Kidney tubule cell (primary cell): Measurements from ENCODE around the gene EDEM3.
"Not testable (repeated sequence)": the region's sequence is repeated elsewhere in the genome, so short reads cannot be mapped to it uniquely, and the experiment has no call there.

Source experiments
- DNase-seq: peaks from one replicate; pipeline ENCODE4 v3.0.0-alpha.2; 2018; ENCODE audit warnings: low spot score

EDEM3 gene, protein sequence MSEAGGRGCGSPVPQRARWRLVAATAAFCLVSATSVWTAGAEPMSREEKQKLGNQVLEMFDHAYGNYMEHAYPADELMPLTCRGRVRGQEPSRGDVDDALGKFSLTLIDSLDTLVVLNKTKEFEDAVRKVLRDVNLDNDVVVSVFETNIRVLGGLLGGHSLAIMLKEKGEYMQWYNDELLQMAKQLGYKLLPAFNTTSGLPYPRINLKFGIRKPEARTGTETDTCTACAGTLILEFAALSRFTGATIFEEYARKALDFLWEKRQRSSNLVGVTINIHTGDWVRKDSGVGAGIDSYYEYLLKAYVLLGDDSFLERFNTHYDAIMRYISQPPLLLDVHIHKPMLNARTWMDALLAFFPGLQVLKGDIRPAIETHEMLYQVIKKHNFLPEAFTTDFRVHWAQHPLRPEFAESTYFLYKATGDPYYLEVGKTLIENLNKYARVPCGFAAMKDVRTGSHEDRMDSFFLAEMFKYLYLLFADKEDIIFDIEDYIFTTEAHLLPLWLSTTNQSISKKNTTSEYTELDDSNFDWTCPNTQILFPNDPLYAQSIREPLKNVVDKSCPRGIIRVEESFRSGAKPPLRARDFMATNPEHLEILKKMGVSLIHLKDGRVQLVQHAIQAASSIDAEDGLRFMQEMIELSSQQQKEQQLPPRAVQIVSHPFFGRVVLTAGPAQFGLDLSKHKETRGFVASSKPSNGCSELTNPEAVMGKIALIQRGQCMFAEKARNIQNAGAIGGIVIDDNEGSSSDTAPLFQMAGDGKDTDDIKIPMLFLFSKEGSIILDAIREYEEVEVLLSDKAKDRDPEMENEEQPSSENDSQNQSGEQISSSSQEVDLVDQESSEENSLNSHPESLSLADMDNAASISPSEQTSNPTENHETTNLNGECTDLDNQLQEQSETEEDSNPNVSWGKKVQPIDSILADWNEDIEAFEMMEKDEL

DNA sequence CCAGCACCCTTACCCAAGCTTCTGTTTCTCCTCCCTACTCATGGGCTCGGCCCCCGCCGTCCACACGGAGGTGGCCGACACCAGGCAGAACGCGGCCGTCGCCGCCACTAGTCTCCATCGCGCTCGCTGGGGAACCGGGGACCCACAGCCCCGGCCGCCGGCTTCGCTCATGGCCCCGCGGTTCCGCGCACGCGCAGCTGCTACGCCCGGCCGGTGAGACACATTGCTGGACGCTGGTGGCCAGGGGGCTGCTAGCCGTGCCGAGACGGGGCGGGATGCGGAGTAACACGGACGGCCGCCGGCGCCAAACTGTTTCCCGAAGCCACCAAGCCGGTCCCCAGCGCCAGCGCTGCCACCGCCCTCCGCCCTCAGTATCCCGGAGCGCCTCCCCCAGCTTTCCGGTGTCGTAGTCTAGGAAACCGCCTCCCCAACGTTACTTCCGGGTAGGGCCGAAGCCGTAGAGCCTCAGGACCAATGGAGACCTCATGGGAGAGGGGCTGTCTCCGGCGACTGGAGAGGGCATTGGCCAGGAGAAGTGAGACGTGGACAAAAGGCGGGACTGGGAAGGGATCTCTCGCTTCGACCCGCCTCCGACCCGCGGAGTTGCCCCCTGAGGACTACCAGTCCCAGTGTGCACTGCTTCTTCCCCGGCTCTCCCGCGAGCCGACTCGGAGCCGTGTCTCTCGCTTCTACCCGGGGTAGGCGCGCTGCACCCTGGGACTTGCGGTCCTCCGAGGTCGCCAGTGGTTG lies at the start of gene EDEM3:
TSS of gene EDEM3 (minus strand) at position 383 of the 750 bp plus-strand sequence. CDS start at position 171, 212 bp downstream.
- peak; percentile 100 for DNase-seq

DNA sequence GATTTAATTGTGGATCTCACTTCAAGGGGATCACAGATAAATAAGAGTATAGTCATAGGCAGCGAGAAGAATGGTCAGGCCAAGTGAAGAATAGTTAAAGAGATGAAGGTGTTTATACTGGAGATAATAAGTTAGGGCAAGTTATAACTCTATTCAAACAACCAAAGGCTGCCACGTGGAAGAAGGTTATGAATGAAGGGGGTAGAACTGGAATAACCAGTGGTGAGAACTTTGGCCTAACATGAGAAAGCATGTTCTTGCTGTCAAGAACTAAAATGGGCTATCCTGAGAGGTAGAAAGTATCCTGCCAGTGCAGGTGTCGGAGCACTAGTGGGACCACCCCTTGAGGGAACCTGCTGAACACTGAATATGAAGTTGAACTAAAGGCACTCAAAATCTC lies 49.6 kb upstream of the EDEM3 start:
- no peak for DNase-seq

DNA sequence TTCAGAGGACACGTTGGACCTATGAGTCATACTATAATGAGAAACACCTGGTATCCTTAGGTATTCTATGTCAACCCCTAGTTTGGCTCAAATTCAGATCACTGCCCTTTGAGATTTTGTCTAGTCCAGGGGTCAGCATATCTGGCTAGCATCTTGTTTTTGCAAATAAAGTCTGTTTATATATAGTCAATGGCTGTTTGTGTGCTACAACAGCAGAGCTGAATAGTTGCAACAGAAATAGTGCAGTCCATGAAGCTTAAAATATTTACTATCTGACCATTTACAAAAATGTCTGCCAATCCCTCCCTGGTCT lies 48.5 kb upstream of the EDEM3 start:
- no peak for DNase-seq

DNA sequence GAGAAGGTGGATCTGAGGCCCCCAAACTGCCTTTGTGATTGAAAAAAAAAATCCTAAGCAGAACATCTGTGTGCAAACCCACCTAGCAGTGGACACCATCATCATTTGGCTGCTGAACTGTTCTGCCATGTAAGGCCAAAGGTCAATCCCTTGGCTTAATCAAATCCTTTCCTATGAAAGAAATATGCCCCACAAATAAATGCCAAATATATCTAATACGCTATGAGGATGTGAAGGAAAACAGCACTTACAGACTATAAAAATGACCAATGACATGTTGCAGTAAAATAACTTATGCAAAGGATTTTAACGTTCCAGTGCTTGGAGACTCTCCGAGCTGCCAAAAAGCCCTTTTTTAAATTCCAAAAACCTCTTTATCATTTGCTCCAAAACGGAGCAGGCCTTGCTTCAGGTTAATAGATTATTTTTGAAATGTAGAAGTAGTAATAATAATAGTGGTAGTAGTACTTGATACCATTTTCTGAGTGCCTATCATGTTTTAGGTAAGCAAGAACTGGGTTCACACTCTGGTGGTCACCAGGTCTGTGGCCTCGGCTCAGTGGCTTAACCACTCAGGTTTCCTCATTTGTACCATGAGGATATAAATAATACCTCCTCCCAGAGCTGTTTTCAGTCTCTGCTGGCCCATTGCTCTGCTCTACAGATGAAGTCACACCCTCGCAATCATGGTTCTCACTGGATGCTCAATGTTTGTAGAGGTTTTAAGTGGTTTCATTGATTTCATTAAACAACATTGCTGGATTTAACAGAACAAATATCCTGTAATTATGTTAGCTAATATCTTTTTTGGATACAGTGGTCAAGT lies 47.9 kb upstream of the EDEM3 start:
- DNase-seq = no peak

DNA sequence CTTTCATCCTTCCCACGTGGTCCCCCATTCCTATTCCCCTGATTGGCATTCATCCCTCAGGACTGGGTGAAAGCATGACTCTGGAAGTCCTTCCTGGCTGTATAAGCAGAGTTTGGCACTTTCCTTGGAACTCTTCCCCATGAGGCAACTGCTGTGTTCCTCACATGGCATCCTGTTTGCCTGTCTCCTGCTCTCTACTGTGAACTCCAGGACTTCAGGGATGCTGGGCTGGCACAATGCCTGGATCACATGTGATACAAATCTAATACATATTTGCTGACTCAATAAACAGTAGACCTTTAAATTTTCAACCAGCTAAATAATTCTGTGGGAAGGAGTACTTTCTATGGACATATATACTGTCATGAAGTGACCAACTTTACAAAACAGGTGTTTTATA lies 46.8 kb upstream of the EDEM3 start:
- DNase-seq = no peak

DNA sequence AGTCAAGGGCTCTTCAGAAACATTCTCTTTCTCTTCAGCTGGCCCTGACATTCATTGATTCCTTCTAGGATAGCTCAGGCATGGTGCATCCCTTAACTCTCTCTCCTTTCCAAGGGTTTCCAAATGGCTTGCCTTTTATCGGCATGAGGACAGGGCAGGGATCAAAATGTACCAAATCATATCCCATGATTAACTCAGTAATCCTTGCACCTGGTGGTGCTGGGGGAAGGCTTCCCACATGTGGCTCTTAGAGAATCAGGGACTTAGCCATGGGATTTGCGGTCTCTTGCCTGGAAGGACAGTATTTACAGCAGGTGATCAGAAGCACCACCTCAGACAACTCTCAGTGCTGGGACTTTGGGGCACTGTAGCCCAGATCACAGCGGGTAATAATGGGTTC lies 46.2 kb upstream of the EDEM3 start:
- no peak for DNase-seq

DNA sequence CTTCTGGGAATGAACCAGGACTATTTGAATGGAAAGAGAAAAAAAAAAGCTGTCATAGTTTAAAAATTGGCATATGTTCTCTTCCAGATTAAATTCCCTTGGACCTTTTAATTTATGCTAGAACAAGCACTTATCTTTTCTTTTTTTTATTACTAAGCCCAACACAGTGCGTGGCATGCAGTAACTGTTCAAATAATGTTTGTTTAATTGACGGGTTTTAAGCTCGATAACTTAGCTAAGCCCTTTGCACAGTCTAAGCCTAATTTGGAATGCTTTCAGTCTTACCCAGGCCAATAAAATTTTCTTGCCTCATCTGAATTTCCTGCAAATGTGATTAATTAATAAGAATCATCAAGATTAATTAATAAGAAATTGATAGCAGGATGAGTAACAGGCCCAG lies 39.3 kb upstream of the EDEM3 start:
- DNase-seq = no peak

DNA sequence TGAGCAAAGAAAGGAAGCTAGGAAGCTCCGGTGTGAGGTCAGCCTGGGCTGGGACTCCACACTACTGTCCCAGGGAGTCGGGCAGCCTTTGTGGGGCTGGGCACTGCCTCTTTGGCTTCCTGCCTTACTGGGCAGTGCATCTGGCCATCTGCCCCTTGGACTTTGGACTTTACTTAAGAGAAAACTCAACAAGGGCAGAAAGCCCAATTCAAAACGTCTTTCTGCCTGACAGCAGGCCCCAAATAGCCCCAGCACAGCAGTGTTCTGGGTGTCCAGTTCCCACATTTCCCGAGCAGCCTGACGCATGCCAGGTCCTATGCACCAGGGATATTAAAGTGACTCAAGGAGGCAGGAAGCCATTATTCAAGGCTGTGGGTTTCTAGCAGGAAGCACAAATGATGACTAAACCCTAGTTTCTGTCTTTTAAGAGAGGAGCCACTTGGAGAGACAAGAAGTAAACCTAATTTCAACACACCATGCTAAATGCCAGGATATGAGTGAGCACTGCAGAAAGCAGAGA lies 37.9 kb upstream of the EDEM3 start:
- DNase-seq = peak; percentile 96

DNA sequence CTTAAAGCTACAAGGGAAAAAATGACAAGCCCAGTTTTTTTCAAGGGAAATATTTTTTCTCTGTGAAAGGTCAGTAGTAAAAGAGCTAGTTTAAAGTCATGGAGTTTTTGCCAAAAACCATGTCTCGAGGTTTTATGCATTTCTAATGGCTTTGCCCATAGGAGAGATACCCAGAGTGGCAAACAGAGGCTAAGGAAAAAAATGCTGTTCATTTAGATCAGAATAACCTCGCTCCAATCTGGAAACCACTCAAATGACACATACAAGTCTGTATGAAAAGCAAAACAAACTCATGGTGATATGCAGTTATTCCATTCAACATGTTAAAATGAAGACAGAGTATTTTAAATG lies 36.9 kb upstream of the EDEM3 start:
- no peak for DNase-seq

DNA sequence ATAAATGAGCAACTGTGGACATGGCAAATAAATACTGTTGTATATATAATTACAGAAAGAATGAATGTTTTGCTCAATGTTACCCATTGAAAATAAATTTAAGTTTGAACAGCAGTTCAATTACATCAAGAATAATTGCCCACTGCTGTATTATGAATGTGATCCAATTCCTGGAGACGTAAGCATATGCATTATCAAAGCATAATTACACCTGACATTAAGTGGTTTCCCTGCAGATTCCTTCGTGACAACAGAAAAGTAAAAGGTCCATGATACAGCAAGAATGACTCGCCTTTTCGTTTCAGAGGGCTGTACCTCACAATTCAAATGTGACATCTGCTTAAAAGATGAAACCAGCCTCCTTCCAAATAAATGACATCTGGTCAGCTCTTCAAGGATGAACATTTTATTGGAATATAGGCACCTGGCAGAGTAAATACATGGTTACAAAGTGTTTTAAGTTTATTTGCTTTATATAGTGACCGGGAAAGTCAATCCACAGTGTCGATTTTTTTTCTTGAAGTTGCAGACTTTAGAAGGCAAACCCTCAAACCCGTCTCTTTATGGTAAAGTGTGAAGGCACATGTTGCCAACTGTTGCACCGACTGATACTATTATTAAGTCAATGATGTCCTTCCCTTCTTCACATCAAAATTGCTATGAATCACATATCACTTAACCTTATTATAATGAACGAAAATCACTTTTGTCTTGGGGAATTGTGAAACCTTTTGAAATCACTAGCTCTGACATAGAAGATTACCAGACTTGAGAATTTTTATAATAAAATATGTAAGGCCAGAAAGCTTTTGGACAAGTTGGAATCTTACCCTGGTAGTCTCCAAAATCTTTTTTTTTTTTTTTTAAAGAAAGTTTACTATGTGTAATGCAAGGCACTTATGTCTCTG lies 36.2 kb upstream of the EDEM3 start:
- no peak for DNase-seq

DNA sequence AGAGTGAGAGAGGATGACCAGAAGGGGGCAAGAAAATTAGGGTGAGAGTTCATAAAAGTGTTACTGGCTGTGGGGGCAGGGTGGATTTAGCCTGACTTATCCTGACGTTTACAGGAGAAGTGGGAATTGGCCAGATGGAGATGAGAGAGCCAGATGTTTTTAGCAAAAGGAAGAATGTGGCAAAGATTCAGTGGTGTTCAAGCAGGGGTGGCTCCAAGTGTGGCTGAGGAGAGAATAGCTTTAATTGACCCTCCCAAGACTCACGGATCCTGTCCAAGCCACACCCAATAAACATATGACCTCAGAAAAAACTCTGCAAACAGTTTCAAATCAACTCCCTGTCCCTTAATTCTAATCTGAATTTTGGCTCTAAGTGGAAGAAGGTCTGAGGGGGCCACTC lies 35.2 kb upstream of the EDEM3 start:
- no peak for DNase-seq

DNA sequence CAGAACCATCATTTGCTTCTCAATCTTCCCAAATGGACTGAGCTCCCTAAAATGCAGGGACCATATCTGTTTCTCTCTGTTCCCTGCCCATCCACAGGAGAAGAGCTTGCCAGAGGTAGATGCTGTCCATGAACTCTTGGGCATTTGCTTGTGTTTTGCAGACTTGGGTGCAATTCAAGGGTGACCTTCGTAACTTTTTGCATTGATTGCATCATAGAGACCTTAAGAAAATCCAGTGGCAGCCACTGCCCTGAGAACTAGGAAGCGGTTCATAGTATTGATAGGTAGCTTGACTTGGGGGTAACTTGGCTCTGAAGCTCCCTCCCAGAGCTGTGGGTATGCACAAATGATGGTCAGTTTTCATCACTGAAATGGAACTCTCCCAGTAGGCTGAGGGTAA lies 34.3 kb upstream of the EDEM3 start:
- no peak for DNase-seq

DNA sequence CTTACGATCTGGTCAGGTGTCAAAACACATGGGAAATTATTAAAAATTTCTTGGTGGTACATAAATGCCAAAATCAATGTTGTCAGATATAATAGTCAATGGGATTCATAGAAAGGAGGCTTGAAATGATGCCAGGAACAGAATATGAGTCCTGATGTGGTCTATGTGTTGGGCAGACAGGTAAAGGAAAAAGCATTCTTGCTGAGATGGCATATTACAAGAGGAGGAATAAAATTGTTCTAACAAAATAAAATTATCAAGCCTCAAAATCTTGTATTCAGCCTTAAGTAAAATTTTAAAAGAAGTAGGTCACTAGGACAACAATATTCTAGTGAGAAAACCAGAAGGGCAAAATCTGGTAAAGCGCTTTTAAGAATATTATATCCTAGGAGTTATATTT lies 30.9 kb upstream of the EDEM3 start:
- no peak for DNase-seq

DNA sequence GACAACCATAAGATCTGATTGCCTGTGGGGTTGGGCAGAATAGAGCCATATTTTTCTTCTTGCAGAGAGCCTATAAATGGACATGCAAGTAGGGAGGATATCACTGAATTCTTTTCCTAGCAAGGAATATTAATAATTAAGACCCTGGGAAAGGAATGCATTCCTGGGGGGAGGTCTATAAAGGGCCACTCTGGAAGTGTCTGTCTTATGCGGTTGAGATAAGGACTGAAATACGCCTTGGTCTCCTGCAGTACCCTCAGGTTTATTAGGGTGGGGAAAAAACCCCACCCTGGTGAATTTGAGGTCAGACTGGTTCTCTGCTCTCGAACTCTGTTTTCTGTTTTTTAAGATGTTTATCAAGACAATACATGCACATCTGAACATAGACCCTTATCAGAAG lies 29.1 kb upstream of the EDEM3 start:
- not testable (repeated sequence) for DNase-seq

DNA sequence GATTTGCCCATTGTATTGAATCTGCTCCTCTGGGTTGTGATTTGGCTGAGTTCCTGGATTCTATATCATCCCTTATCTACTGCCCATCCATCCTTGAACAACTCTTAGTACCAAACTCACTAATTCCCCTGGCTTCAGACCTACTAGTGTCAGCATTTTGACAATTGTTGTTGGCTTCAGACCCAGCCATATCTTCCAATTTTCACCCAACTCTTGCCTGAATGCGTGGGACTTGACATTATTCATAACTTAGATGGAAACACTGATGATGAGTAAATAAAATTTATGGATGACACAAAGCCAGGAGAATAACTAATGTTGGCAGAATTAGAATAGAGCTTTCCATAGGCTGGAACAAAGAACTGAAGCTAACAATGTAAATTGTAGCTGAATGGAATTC lies 27.3 kb upstream of the EDEM3 start:
- DNase-seq = no peak

DNA sequence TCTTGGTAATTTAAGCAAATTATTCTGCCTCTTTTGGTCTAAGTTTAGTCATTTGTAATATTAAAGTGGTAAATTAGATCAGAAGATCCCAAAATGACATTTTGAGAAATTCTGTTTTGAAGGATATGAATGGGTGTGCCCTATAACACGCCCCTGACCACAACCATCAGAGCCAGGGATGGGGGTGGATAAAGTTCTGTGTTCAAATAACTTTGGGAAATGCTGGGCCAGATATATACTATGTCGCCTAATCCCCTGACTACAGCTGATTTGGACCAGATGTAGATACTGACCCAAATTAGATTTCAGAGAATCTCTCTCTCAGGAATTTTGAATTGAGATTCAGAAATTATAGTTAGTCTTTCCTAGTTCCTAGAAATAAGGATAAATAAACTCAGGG lies 21.2 kb upstream of the EDEM3 start:
- DNase-seq = no peak

DNA sequence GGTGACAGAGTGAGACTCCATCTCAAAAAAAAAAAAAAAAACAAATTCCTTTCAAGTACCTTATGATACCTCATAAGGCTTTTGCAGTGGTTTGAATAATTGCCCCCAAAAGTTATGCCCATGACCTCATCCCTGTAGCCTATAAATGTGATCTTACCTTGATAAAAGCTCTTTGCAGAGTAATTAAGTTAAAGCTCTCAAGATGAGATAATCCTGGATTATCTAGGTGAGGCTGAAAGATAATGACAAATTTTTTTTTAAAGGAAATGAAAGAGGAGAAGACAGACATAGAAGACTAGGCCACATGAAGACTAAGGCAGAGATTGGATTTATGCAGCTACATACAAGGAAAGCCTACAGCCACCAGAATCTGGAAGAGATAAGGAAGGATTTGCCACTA lies 20.7 kb upstream of the EDEM3 start:
- DNase-seq = no peak

DNA sequence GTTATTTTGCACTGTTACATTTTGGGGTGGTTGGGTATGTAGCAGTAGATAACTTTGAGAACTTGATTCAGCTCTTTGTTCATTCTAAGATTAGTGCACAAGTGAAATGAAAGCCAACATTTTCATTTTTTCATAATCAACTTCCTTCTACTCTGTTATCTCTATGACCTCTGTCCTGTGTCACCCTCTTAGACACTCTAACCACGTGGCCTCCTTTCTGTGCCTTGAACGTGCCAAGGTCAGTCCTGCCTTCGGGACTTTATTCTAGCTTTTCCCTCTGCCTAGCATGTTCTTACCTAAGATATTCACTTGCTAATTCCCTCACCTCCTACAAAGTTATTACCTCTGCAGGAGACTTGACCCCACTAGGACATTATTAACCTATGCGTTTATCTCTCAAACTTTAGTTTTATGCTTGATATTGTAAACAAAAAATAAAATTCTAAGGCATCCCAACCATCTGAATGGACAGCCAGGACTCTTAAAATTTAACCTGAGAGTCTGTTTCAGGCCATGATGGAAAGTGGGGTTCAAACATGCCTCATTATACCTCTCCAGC lies 19.2 kb upstream of the EDEM3 start:
- no peak for DNase-seq

DNA sequence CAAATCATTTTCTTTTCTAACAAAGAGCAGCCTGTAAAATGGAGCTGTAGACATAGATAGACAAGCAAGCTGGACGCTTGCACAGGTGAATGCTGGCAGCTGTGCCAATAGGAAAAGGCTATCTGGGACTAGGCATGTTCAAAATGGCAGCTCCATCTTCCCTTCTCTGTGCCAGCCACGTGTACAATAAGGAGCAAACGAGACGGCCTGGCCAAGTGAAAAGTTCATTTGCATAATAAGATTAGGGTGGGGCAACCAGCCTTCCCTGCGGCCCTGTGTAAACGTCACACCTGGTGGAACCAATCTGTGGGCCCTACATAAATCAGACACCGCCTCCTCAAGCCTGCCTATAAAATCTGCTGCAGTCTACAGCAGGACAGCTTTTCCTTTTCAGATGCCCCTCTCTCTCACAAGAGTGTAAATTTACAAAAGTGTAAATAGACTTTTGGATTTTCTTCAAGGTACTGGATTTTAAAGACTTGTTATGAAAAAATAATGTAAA lies 16.6 kb upstream of the EDEM3 start:
- DNase-seq = no peak
